ENCODE data around the gene NAT16.

GRCh38 chr7:101189109-101189508 lies 9.0 kb upstream of the NAT16 start:
- TF ChIP-seq POLR2A (IDR thresholded peaks at IDR 0.05; ENCODE audit: low read depth, low read length) (no peak), POLR2AphosphoS5 (IDR thresholded peaks at IDR 0.05; ENCODE audit: low read depth, low read length) (no peak), TAF1 (IDR thresholded peaks at IDR 0.05; ENCODE audit: low read depth, low read length) (no peak), POU2F2 (IDR thresholded peaks at IDR 0.05; ENCODE audit: low read depth, low read length) (no peak), SPI1 (IDR thresholded peaks at IDR 0.05; ENCODE audit: low read depth, low read length) (no peak), PAX5 (IDR thresholded peaks at IDR 0.05; ENCODE audit: insufficient read depth, low read length, severe bottlenecking) (no peak)
